Central memory CD8-positive, alpha-beta T cell (primary cell): Measurements from ENCODE around the gene PTK6.

Experiments
- ATAC-seq: fragments of 150-1000 bp; cut with Tn5 transposase; replicated peaks from 2 replicates; pipeline ENCODE4 v1.10.0; 2022; ENCODE audit warnings: mild to moderate bottlenecking, moderate FRiP score, moderate number of reproducible peaks; ENCODE audit not compliant: poor library complexity, severe bottlenecking; ENCODE audit errors: extremely low read depth
- DNase-seq, 2 donors: peaks; one replicate each; pipeline ENCODE4 v3.0.0; 2021; ENCODE audit warnings: low spot score in 2 of 2
- H3K27ac Mint-ChIP-seq: one replicate; pipeline ENCODE4 v1.8.0; 2022; ENCODE audit warnings: low read depth, mild to moderate bottlenecking, moderate library complexity, mixed read lengths
- H3K27me3 Mint-ChIP-seq: one replicate; pipeline ENCODE4 v1.8.0; 2022; ENCODE audit warnings: mixed read lengths
- H3K36me3 Mint-ChIP-seq: one replicate; pipeline ENCODE4 v1.8.0; 2022; ENCODE audit warnings: mild to moderate bottlenecking, moderate library complexity, mixed read lengths; ENCODE audit not compliant: insufficient read depth
- H3K4me1 Mint-ChIP-seq: one replicate; pipeline ENCODE4 v1.8.0; 2022; ENCODE audit warnings: mixed read lengths
- H3K4me3 Mint-ChIP-seq: one replicate; pipeline ENCODE4 v1.8.0; 2022; ENCODE audit warnings: mild to moderate bottlenecking, moderate library complexity, mixed read lengths
- H3K9me3 Mint-ChIP-seq: one replicate; pipeline ENCODE4 v1.8.0; 2022; ENCODE audit warnings: mixed read lengths

PTK6 gene

GRCh38 chr20:63536997-63537524, at the start of gene PTK6:
PTK6 (minus strand) TSS chr20:63537376; CDS start chr20:63537314, 62 bp downstream.
- Mint-ChIP-seq H3K9me3 (no peaks in the 10 kb centered on the region), H3K27ac (peak within 1 kb of the TSS; percentile 73), H3K4me1 (no peaks in the 10 kb centered on the region), H3K27me3 (no peaks in the 10 kb centered on the region), H3K4me3 (peak within 1 kb of the TSS; percentile 67), H3K36me3 (peaks cover 7% of the 10 kb centered on the region)
- DNase-seq (no peak), ATAC-seq (peak; percentile 3)

GRCh38 chr20:63586797-63587196, 49.6 kb upstream of the PTK6 start:
- no peaks in the 10 kb centered on the region for H3K9me3 Mint-ChIP-seq
- no peak overlapping the region for H3K4me3 Mint-ChIP-seq
- H3K36me3 Mint-ChIP-seq: peaks cover 13% of the 10 kb centered on the region
- no peaks in the 10 kb centered on the region for H3K27me3 Mint-ChIP-seq
- H3K27ac Mint-ChIP-seq: no peak overlapping the region
- DNase-seq (no peak), ATAC-seq (no peak)
- H3K4me1 Mint-ChIP-seq: no peaks in the 10 kb centered on the region

- DNase-seq (no peak), ATAC-seq (no peak)
- Mint-ChIP-seq H3K4me3 (no peak overlapping the region), H3K4me1 (no peaks in the 10 kb centered on the region), H3K36me3 (peaks cover 6% of the 10 kb centered on the region), H3K9me3 (no peaks in the 10 kb centered on the region), H3K27ac (no peak overlapping the region), H3K27me3 (no peaks in the 10 kb centered on the region)
These were observed 48.7 kb upstream of the PTK6 start for GRCh38 chr20:63585616-63586565.

- no peaks in the 10 kb centered on the region for H3K27me3 Mint-ChIP-seq
- H3K27ac Mint-ChIP-seq: no peak overlapping the region
These were observed 45.3 kb upstream of the PTK6 start for GRCh38 chr20:63582382-63583063.

GRCh38 chr20:63580796-63581461, 43.8 kb upstream of the PTK6 start:
- Mint-ChIP-seq H3K4me3 (no peak overlapping the region), H3K4me1 (no peaks in the 10 kb centered on the region), H3K9me3 (no peaks in the 10 kb centered on the region), H3K27ac (no peak overlapping the region), H3K27me3 (no peaks in the 10 kb centered on the region), H3K36me3 (no peaks in the 10 kb centered on the region)
- DNase-seq (peak; percentile 45 to 62), ATAC-seq (peak; percentile 97)

More at GRCh38 chr20:63582382-63583063, 45.3 kb upstream of the PTK6 start:
- ATAC-seq (no peak), DNase-seq (no peak)
- Mint-ChIP-seq H3K4me3 (no peak overlapping the region), H3K36me3 (no peaks in the 10 kb centered on the region), H3K9me3 (no peaks in the 10 kb centered on the region), H3K4me1 (no peaks in the 10 kb centered on the region)

GRCh38 chr20:63579017-63579694, 42.0 kb upstream of the PTK6 start:
- H3K9me3 Mint-ChIP-seq: no peaks in the 10 kb centered on the region
- no peaks in the 10 kb centered on the region for H3K36me3 Mint-ChIP-seq
- H3K4me3 Mint-ChIP-seq: no peak overlapping the region

DNA sequence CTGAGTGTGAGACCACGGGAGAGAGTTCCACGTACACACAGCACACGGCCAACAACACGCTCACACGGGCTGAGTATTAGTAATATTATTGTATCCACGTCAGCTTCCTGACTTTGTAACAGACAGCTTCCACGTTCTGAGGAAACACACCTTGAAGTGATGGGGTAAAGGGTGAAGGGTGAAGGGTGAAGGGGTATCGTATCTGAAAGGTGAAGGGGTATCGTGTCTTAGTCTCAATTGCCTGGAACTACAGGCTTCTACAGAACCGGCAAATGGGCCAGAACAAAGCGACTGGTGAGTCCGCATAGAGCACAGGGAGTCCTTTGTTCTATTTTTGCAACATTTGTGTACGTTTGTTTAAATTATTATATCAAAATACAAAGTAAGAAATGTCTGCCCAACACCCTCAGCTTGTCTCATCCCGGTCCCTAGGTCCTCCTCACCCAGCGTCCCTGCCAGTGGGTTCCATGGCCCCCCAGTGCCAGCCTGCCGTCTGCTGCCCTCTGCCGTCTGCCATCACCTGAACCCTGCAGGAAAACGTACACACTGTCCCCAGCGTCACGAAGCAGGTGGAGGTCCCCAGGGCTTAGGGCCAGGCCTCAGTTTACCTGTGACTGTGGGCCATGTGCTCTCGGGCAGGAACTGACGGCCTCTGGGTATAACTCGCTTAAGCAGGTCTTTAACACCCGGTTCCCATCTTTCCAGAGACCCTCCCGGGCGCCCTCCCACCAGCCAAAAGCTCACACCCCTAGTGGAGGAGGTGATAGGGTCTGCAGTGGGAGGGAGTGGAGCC, 41.2 kb upstream of the PTK6 start:
- Mint-ChIP-seq H3K4me1 (no peaks in the 10 kb centered on the region), H3K27ac (no peak overlapping the region), H3K36me3 (no peaks in the 10 kb centered on the region), H3K9me3 (no peaks in the 10 kb centered on the region), H3K4me3 (no peak overlapping the region), H3K27me3 (no peaks in the 10 kb centered on the region)
- no peak for ATAC-seq
- DNase-seq: no peak

More at GRCh38 chr20:63579017-63579694, 42.0 kb upstream of the PTK6 start:
- no peaks in the 10 kb centered on the region for H3K27me3 Mint-ChIP-seq
- no peaks in the 10 kb centered on the region for H3K4me1 Mint-ChIP-seq
- DNase-seq (no peak), ATAC-seq (no peak)
- no peak overlapping the region for H3K27ac Mint-ChIP-seq

DNA sequence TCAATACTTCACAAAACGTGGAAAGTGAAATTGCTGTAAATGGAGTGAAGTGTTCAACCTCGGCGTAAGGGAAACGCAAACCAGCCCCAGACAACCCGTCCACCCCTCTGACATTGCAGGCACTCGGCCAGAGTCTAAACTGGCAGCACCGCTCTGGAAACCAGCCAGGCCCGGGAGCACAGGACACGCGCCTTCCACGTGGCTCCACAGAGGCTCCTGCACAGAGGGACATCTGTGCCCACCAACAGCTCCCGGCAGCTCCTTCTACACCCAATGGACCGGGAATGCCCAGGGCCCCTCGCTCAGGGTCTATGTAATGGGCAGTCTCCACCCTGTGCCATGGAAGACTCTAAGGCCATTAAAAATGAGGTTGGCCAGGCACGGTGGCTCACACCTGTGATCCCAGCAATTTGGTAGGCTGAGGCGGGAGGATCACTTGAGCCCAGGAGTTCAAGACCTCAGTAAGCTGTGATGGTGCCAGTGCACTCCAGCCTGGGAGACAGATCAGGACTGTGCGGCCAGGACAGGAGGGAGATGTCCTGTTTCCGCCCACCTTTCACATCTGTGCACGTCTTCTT, 40.2 kb upstream of the PTK6 start:
- ATAC-seq (no peak), DNase-seq (no peak)
- Mint-ChIP-seq H3K4me3 (no peak overlapping the region), H3K27me3 (no peaks in the 10 kb centered on the region), H3K9me3 (no peaks in the 10 kb centered on the region), H3K36me3 (no peaks in the 10 kb centered on the region), H3K27ac (no peak overlapping the region), H3K4me1 (no peaks in the 10 kb centered on the region)

DNA sequence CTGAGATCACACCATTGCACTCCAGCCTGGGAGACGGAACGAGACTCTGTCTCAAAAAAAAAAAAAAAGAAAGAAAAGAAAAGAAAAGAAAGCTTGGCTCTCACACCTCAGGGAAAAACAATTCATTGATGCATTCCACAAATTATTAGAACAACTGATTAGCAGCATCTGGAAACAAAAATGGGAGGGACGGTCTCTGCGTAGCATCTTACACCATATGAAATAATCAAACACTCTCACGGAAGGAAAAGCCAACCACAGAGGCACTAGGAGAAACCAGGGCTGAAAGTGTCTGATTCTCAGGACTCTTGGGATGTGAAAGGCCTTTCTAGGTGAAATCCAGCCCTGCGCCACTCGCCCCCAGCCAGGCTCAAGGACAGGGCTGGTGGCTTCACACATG, 39.1 kb upstream of the PTK6 start:
- Mint-ChIP-seq H3K4me1 (no peaks in the 10 kb centered on the region), H3K27ac (no peak overlapping the region), H3K36me3 (no peaks in the 10 kb centered on the region), H3K9me3 (no peaks in the 10 kb centered on the region), H3K27me3 (no peaks in the 10 kb centered on the region), H3K4me3 (no peak overlapping the region)
- ATAC-seq (no peak), DNase-seq (no peak)

GRCh38 chr20:63574829-63575743, 37.9 kb upstream of the PTK6 start:
- Mint-ChIP-seq H3K4me1 (no peaks in the 10 kb centered on the region), H3K36me3 (no peaks in the 10 kb centered on the region), H3K4me3 (peak overlapping the region; percentile 84), H3K9me3 (no peaks in the 10 kb centered on the region), H3K27ac (no peak overlapping the region), H3K27me3 (no peaks in the 10 kb centered on the region)
- DNase-seq (no peak), ATAC-seq (no peak)
